WERI-Rb-1 (cell line): Measurements from ENCODE around the gene PRMT2.

Experiments used
- DNase-seq: peaks from one replicate; pipeline ENCODE4 v3.0.0-alpha.2; 2020
- H3K27ac ChIP-seq: fragments of 250-450 bp; sonication (Bioruptor Pico); 2 replicates; pipeline ENCODE4 v1.5.1; 2020; ENCODE audit warnings: mild to moderate bottlenecking, moderate library complexity
- H3K27me3 ChIP-seq: fragments of 250-450 bp; sonication (Bioruptor Pico); 2 replicates; pipeline ENCODE4 v1.5.1; 2021; ENCODE audit warnings: mild to moderate bottlenecking, low read depth, moderate library complexity; ENCODE audit not compliant: insufficient read depth, severe bottlenecking
- H3K36me3 ChIP-seq: fragments of 250-450 bp; sonication (Bioruptor Pico); 2 replicates; pipeline ENCODE4 v1.5.1; 2020; ENCODE audit warnings: mild to moderate bottlenecking, moderate library complexity
- H3K4me3 ChIP-seq: 2 replicates; pipeline ENCODE4 v1.5.1; 2011; ENCODE audit warnings: low read depth, mild to moderate bottlenecking, control low read depth, low read length
- H3K9me3 ChIP-seq: fragments of 250-450 bp; sonication (Bioruptor Pico); 2 replicates; pipeline ENCODE4 v1.5.1; 2021; ENCODE audit warnings: mild to moderate bottlenecking, moderate library complexity; ENCODE audit not compliant: severe bottlenecking
- TF ChIP-seq, protein P1 (sequence below): IDR thresholded peaks from 2 replicates; pipeline ENCODE4 v1.5.1; 2011; ENCODE audit warnings: low read depth, mild to moderate bottlenecking, control low read depth, inconsistent platforms, low read length

The PRMT2 gene

DNA sequence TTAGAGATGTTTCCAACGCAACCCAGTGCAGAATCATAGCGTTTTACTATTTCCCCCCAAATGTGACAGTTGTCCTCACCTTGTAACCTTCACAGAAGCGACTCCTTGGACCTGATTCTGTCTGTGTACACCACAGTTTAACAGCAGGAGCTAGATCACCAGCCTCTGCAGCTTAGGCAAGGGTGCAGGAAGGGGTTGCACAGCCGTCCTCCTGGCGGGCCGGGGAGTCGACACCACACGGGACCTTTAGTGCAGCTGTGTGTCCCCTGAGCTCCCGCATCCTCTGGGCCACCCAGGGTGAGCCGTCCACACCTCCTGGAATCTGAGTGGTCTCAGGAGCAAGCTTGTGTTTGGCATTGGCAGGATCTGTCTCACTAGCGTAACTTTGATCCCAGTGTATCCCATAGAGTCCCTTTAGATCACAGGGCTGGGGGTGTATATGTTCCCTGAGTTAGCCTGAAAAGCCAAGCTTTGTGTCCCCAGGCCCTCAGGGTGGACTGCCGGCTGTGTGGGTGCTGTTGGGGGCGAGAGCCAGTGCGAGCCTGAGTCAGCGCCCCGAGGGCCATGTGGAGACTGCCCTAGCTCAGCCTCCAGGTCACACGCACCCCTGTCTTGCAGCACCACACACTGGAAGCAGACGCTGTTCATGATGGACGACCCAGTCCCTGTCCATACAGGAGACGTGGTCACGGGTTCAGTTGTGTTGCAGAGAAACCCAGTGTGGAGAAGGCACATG, 27.5 kb downstream of the PRMT2 start:
- no peak for DNase-seq
- TF ChIP-seq, protein P1, sequence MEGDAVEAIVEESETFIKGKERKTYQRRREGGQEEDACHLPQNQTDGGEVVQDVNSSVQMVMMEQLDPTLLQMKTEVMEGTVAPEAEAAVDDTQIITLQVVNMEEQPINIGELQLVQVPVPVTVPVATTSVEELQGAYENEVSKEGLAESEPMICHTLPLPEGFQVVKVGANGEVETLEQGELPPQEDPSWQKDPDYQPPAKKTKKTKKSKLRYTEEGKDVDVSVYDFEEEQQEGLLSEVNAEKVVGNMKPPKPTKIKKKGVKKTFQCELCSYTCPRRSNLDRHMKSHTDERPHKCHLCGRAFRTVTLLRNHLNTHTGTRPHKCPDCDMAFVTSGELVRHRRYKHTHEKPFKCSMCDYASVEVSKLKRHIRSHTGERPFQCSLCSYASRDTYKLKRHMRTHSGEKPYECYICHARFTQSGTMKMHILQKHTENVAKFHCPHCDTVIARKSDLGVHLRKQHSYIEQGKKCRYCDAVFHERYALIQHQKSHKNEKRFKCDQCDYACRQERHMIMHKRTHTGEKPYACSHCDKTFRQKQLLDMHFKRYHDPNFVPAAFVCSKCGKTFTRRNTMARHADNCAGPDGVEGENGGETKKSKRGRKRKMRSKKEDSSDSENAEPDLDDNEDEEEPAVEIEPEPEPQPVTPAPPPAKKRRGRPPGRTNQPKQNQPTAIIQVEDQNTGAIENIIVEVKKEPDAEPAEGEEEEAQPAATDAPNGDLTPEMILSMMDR: no peak
- Histone ChIP-seq H3K36me3 (peaks cover 24% of the 10 kb centered on the region), H3K27ac (no peak overlapping the region), H3K4me3 (no peak overlapping the region), H3K9me3 (no peaks in the 10 kb centered on the region), H3K27me3 (no peaks in the 10 kb centered on the region)

DNA sequence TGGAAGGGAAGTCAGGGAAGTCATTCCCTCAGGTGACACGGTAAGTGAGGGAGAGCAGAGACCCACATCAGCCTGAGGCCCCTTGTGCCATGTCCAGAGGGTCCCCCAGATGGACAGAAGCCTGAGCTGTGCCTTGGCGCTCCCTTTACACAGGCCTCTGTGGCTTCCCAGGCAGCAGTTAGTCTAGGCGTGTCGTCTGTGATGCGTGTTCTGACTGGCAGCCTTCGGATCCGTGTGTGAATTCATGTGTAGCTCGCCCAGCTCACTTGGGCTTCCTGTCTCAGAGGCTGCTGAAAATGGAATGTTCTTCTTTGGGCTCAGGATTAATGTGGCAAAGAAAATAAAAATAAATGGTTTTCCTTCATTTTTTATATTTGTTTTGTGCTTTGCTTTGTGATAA, 28.3 kb downstream of the PRMT2 start:
- H3K4me3 ChIP-seq: no peak overlapping the region
- no peak for DNase-seq
- H3K27ac ChIP-seq: no peak overlapping the region
- H3K9me3 ChIP-seq: no peaks in the 10 kb centered on the region
- TF ChIP-seq, protein P1: no peak
- no peaks in the 10 kb centered on the region for H3K27me3 ChIP-seq
- peaks cover 24% of the 10 kb centered on the region for H3K36me3 ChIP-seq

DNA sequence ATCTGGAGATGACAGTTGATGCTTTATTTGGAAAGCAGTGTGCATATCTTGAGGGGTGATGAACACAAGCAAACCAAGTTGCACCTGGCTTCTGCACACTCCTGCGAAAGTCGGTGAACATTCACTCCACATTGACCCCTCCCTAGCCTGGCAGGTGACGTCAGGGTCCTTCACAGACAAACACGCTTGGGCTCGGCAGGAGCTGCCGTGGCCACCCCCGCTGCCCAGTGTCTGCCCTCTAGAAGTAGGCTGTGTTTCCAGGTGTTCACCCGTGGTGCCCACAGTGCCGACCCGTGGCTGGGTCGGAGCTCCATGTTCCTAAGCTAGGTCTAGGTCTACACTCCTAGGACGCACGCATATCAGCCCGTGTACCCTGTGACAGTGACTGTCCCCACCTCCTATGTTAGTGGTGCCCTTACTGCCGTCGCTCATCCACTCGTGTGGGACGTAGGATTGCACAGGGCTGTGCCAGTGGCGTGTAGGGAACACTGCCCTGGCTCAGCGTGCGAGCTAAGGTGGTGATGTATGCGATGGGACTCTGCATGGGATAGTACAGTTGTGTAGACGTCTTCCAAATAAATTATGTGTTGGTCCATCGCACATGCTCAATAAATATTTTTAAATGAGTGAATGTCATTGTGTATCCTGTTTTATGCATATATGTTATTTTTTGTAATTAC, 29.0 kb downstream of the PRMT2 start:
- no peak for DNase-seq
- TF ChIP-seq, protein P1: no peak
- Histone ChIP-seq H3K9me3 (no peaks in the 10 kb centered on the region), H3K36me3 (peaks cover 24% of the 10 kb centered on the region), H3K4me3 (no peak overlapping the region), H3K27ac (no peak overlapping the region), H3K27me3 (no peaks in the 10 kb centered on the region)

DNA sequence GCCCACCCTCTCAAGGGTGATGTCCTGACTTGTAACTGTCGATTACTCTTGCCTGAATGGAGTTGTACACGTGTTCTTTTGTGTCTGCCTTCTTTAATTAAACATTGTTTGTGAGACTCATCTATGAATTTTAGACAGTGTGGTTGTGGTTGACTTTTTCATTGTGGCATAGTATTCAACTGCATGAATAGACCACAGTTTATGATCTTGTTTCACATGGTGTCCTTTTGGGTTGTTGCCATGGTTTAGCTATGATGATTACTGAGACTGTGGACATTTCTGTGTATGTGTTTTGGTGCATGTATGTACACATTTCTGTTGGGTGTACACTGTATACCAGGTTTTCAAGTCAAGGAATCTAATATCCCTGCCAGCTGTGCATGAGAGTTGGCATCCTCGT, 30.1 kb downstream of the PRMT2 start:
- peaks cover 24% of the 10 kb centered on the region for H3K36me3 ChIP-seq
- TF ChIP-seq, protein P1: no peak
- H3K27me3 ChIP-seq: no peaks in the 10 kb centered on the region
- no peak overlapping the region for H3K27ac ChIP-seq
- no peak for DNase-seq
- no peak overlapping the region for H3K4me3 ChIP-seq
- no peaks in the 10 kb centered on the region for H3K9me3 ChIP-seq

DNA sequence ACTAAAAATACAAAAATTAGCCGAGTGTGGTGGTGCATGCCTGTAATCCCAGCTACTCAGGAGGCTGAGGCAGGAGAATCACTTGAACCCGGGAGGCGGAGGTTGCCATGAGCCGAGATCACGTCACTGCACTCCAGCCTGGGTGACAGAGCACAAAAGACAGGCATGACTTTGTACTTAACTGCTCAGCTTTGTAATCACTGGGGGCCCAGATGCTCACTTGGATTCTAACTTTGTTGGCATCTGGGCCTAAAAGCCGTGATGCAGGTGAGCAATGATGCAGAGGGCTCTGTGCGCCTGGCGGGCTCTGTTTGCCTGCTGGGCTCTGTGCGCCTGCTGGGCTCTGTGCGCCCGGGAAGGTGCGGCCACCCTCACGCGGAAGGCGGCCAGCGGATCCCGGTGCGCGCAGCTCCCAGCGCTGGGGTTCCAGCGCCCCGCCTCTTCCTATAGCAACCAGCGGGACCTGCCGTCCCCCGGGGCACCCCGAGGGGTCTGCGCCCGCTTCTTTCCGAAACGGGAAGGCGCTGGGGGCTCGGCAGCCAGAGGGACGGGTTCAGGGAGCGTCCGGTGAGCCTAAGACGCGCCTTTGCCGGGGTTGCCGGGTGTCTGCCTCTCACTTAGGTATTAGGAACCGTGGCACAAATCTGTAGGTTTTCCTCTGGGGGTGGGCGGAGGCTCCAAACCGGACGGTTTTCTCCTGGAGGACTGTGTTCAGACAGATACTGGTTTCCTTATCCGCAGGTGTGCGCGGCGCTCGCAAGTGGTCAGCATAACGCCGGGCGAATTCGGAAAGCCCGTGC, 31.7 kb downstream of the PRMT2 start:
- Histone ChIP-seq H3K36me3 (peaks cover 24% of the 10 kb centered on the region), H3K27me3 (no peaks in the 10 kb centered on the region), H3K4me3 (peak overlapping the region; percentile 89), H3K9me3 (no peaks in the 10 kb centered on the region), H3K27ac (peak overlapping the region; percentile 60)
- TF ChIP-seq, protein P1: no peak
- DNase-seq: peak; percentile 62
